ENCODE measurements around the gene CHAC2.
A peak's percentile ranks its signal among the peaks of the same experiment; 100 is the strongest.
"Not testable (repeated sequence)": the region's sequence is repeated elsewhere in the genome, so short reads cannot be mapped to it uniquely, and the experiment has no call there.

Gene CHAC2

GRCh38 chr2:53767405-53768241, at the start of gene CHAC2:
TSS of gene CHAC2 (plus strand) at chr2:53767804. CDS start at chr2:53767887, 83 bp downstream.
- DNase-seq = peak; percentile 92

GRCh38 chr2:53720944-53721343, 46.7 kb upstream of the CHAC2 start:
- not testable (repeated sequence) for DNase-seq

- peak; percentile 2 for DNase-seq
Measured at GRCh38 chr2:53724536-53724935, 43.1 kb upstream of the CHAC2 start.

GRCh38 chr2:53725662-53726061, 41.9 kb upstream of the CHAC2 start:
- DNase-seq = no peak

GRCh38 chr2:53727921-53728320, 39.7 kb upstream of the CHAC2 start:
- no peak for DNase-seq

- no peak for DNase-seq
Measured at GRCh38 chr2:53729143-53729762, 38.4 kb upstream of the CHAC2 start.

- DNase-seq = no peak
Measured at GRCh38 chr2:53737091-53737490, 30.5 kb upstream of the CHAC2 start.

- no peak for DNase-seq
Measured at GRCh38 chr2:53739032-53739431, 28.6 kb upstream of the CHAC2 start.

- no peak for DNase-seq
Measured at GRCh38 chr2:53740170-53740569, 27.4 kb upstream of the CHAC2 start.

- no peak for DNase-seq
Measured at GRCh38 chr2:53744395-53745065, 23.1 kb upstream of the CHAC2 start.

GRCh38 chr2:53750041-53750768, 17.4 kb upstream of the CHAC2 start:
- DNase-seq = no peak

GRCh38 chr2:53751728-53752127, 15.9 kb upstream of the CHAC2 start:
- DNase-seq = peak; percentile 78

- no peak for DNase-seq
Measured at GRCh38 chr2:53752385-53752784, 15.2 kb upstream of the CHAC2 start.

- peak; percentile 61 for DNase-seq
Measured at GRCh38 chr2:53753041-53753440, 14.6 kb upstream of the CHAC2 start.

GRCh38 chr2:53755121-53755520, 12.5 kb upstream of the CHAC2 start:
- no peak for DNase-seq

GRCh38 chr2:53756644-53757043, 11.0 kb upstream of the CHAC2 start:
- no peak for DNase-seq

- DNase-seq = not testable (repeated sequence)
Measured at GRCh38 chr2:53757206-53757605, 10.4 kb upstream of the CHAC2 start.

GRCh38 chr2:53765767-53766166, 1.8 kb upstream of the CHAC2 start:
- no peak for DNase-seq

GRCh38 chr2:53768242-53768542, 588 bp downstream of the CHAC2 start:
- DNase-seq = peak; percentile 66

GRCh38 chr2:53769318-53769945, 1.8 kb downstream of the CHAC2 start:
- no peak for DNase-seq

- peak; percentile 45 for DNase-seq
Measured at GRCh38 chr2:53770264-53770663, 2.7 kb downstream of the CHAC2 start.

GRCh38 chr2:53777134-53777533, 9.5 kb downstream of the CHAC2 start:
- DNase-seq = no peak
